Lower lobe of right lung (tissue), 2 donors: ENCODE measurements around the gene NCOR2. TPM values are rescaled to one million over a fixed set of nuclear protein-coding genes. Genes with fewer than 3 reads are reported as not detected.

Source experiments
- ATAC-seq, 2 donors: fragments of 200-7000 bp; cut with Tn5 transposase; one replicate each; pipeline ENCODE4 v1.9.1; 2020 to 2022; ENCODE audit warnings: mild to moderate bottlenecking in 2 of 2, moderate library complexity in 2 of 2
- DNase-seq: peaks from one replicate; pipeline ENCODE4 v3.0.0-alpha.2; 2020
- H3K27ac ChIP-seq: fragments of 200-600 bp; one replicate; pipeline ENCODE4 v1.8.0; 2022
- H3K27me3 ChIP-seq: fragments of 200-600 bp; one replicate; pipeline ENCODE4 v1.8.0; 2022; ENCODE audit warnings: low read depth
- H3K36me3 ChIP-seq: fragments of 200-600 bp; one replicate; pipeline ENCODE4 v1.8.0; 2022; ENCODE audit warnings: mild to moderate bottlenecking
- H3K4me1 ChIP-seq: fragments of 200-600 bp; one replicate; pipeline ENCODE4 v1.8.0; 2022
- H3K4me3 ChIP-seq: fragments of 200-600 bp; one replicate; pipeline ENCODE4 v1.8.0; 2022; ENCODE audit warnings: mild to moderate bottlenecking
- H3K9me3 ChIP-seq: fragments of 200-600 bp; one replicate; pipeline ENCODE4 v1.8.0; 2022
- intact Hi-C: fragments of 100-400 bp; cut with DNase I; formaldehyde crosslinking; loops from one replicate; pipeline ENCODE4 v1.11.0; 2022
- total RNA-seq: library from RNA; stranded (reverse); fragmentation: NEBNext Ultra II Directional; extraction: Animal tissue kit (Norgen Biotek cat#: 25700); gene quantifications from one replicate; pipeline ENCODE4 v1.2.1, GENCODE V29; 2021
- TF ChIP-seq, protein P1 (sequence below): fragments of 200-600 bp; IDR thresholded peaks from one replicate; pipeline ENCODE4 v1.8.0; 2022; ENCODE audit warnings: antibody characterized with exemption, mild to moderate bottlenecking
- donor health status: DM: no; HTN: yes; CAD: no; lungs with severe emphysema.

NCOR2 gene
- total RNA-seq, 1 donor from 2014 or later, result 318 TPM

DNA sequence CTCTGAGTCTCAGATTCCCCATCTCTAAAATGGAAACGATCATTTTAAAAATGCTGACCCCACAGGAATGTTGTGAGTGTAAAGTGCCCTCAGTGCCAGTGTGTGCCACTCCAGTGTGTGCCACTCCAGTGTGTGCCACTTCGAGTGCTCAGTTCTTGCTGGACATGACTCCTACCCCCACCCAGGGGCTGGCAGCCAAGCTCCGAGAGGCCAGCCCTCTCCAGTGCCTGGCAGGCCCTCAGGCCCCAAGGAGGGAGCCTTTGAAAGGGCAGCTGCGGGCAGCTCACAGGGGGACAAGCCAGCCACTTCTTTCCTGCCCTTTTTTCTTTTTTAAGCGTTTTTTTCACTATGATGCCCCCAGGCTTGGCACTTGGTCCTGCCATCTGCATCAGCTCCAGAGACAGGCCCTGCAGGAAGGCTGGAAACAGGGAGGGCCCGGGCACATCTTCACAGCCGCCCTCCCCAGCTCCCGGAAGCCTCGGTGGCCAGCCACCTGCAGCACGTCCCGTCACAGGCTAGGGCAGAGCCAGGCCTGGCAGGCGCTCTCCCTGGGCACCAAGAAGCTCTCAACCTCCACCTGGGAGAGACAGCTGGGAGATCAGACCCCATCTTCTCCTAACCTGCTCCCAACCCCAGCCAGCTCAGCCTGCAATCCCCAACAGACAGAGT is 29.8 kb downstream of the NCOR2 start:
- H3K27me3 ChIP-seq, result no peaks in the 10 kb centered on the region
- peak overlapping the region; percentile 58 for H3K27ac ChIP-seq
- ATAC-seq, result peak; percentile 89 to 91
- no peak overlapping the region for H3K4me3 ChIP-seq
- peaks cover 14% of the 10 kb centered on the region for H3K36me3 ChIP-seq
- DNase-seq, result peak; percentile 88
- no peaks in the 10 kb centered on the region for H3K9me3 ChIP-seq
- TF ChIP-seq, protein P1, sequence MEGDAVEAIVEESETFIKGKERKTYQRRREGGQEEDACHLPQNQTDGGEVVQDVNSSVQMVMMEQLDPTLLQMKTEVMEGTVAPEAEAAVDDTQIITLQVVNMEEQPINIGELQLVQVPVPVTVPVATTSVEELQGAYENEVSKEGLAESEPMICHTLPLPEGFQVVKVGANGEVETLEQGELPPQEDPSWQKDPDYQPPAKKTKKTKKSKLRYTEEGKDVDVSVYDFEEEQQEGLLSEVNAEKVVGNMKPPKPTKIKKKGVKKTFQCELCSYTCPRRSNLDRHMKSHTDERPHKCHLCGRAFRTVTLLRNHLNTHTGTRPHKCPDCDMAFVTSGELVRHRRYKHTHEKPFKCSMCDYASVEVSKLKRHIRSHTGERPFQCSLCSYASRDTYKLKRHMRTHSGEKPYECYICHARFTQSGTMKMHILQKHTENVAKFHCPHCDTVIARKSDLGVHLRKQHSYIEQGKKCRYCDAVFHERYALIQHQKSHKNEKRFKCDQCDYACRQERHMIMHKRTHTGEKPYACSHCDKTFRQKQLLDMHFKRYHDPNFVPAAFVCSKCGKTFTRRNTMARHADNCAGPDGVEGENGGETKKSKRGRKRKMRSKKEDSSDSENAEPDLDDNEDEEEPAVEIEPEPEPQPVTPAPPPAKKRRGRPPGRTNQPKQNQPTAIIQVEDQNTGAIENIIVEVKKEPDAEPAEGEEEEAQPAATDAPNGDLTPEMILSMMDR, result no peak
- intact Hi-C loops, result no loop called here
- H3K4me1 ChIP-seq, result peaks cover 46% of the 10 kb centered on the region

DNA sequence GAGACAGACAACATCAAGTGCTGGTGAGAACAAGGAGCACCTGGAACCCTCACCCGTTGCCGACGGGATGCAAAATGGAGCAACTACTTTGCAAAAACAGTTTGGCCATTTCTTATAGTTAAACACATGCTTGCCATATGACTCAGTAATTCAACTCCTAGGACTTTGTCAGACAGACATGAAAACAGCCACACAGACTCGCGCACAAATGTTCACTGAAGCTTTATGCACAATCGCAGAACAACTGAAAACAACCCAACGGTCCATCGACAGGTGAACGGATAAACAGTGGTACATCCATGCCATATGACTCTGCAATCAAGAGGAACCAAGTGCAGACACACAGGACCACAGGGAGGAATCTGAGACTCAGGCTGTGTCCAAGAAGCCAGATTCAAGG is 30.8 kb downstream of the NCOR2 start:
- no peak overlapping the region for H3K4me3 ChIP-seq
- H3K36me3 ChIP-seq, result peaks cover 14% of the 10 kb centered on the region
- no peaks in the 10 kb centered on the region for H3K27me3 ChIP-seq
- H3K27ac ChIP-seq, result no peak overlapping the region
- H3K9me3 ChIP-seq, result no peaks in the 10 kb centered on the region
- peaks cover 37% of the 10 kb centered on the region for H3K4me1 ChIP-seq
- DNase-seq (no peak), ATAC-seq (no peak)
- TF ChIP-seq, protein P1, result no peak
- intact Hi-C loops, result no loop called here

DNA sequence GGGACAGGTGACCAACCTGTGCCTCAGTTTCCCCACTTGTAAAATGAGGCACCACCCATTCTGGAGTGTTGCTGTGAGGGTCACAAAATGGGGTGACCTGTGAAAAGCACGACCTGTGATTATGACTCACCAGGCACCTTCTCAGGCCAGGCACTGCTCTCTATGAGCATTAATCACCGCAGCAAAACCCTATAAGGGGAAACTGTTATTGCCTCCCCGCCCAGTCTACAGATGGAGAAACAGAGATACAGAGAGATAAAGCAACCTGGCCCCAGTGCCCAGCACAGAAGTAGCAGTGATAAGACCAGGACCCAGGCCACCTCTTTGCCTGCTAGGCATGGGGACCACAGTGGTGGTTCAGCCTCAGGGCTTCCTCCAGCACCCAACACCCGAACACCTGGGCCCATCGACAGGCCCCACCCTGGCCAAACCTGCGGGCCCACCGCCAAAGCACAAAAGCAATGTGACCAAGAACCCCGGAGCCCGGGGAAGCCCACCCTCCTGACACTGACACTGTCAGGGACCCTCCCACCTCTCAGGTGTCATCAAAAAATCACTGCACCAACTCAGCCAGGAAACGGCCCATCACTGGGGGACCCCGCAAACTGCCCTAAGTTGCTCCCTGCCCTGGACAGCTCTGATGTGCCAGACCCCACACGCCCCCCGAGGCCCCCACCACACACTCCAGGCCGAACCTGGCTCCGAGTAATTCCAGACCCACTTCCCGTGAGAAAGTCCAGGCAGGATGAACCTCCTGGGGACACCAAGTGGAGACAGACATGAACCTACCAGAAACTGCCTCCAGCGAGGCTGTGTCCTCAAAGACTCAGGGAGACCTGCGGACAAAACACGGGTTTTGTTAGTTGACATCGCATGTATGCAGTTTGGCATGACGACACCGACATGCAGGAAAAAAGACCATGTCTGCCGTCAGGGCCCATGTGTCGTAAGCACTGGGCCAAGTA is 32.4 kb downstream of the NCOR2 start:
- Histone ChIP-seq H3K4me1 (peaks cover 45% of the 10 kb centered on the region), H3K36me3 (peaks cover 14% of the 10 kb centered on the region), H3K27me3 (no peaks in the 10 kb centered on the region), H3K4me3 (no peak overlapping the region), H3K9me3 (no peaks in the 10 kb centered on the region), H3K27ac (no peak overlapping the region)
- DNase-seq, result no peak
- no peak for ATAC-seq
- intact Hi-C loops, result no loop called here
- TF ChIP-seq, protein P1, result no peak

DNA sequence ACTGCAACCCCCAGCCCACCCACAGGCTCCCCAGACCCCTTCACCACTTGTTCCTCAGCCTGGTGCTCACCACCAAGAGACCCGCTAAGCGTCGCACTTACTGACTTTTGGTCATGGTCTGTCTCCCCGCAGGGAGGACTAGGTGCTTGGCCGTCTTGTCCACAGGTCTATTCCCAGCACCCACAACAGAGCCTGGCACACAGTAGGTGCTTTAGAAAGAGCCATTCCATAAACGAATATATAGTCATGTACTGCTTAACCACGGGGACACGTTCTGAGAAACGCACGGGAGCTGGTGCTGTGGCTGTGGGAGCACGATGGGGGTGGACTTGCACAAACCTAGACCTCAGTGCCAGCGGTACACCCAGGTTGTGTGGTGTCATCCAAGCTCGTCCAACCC is 34.0 kb downstream of the NCOR2 start:
- Histone ChIP-seq H3K27ac (no peak overlapping the region), H3K4me1 (peaks cover 33% of the 10 kb centered on the region), H3K27me3 (no peaks in the 10 kb centered on the region), H3K4me3 (no peak overlapping the region), H3K36me3 (peaks cover 14% of the 10 kb centered on the region), H3K9me3 (no peaks in the 10 kb centered on the region)
- ATAC-seq, result no peak
- intact Hi-C loops, result no loop called here
- DNase-seq, result no peak
- TF ChIP-seq, protein P1, result no peak

DNA sequence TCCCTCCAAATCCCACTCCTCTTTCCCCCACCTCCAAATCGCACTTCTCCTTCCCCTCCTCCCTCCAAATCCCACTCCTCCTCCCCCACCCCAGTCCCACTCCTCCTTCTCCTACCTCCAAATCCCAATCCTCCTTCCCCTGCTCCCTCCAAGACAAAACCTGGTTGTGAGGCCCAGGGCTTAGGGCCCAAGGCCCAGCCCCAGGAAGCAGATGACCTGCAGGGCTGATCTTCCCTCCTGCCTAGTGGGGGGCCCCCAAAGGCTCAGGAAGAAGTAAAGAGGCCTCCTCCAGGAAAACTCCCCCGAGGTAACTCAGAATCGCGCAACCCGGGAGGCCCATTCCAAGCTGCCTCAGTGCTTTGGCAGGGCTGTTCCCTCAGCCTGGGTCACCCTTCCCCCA is 34.4 kb downstream of the NCOR2 start:
- peaks cover 33% of the 10 kb centered on the region for H3K4me1 ChIP-seq
- no peak overlapping the region for H3K4me3 ChIP-seq
- peaks cover 14% of the 10 kb centered on the region for H3K36me3 ChIP-seq
- no peaks in the 10 kb centered on the region for H3K9me3 ChIP-seq
- DNase-seq (no peak), ATAC-seq (no peak)
- no peaks in the 10 kb centered on the region for H3K27me3 ChIP-seq
- intact Hi-C loops, result no loop called here
- TF ChIP-seq, protein P1, result no peak
- H3K27ac ChIP-seq, result no peak overlapping the region
